ENCODE measurements around the gene ACTL6B. TPM values are rescaled to one million over a fixed set of nuclear protein-coding genes. Genes with fewer than 3 reads are reported as not detected.

Gene ACTL6B
- total and polyA plus RNA-seq, 9 of the 15 experiments (the other 6 are each of a cell fraction or from before 2014, with no cell fraction given) = not detected

- TF ChIP-seq NCOA4 (IDR thresholded peaks at IDR 0.05; ENCODE audit: partially characterized antibody) (no peak), REST (IDR thresholded peaks at IDR 0.05; ENCODE audit: borderline replicate concordance) (no peak), REST (CRISPR knock-in tag; IDR thresholded peaks at IDR 0.05; ENCODE audit: low read depth) (no peak), ZNF75A (CRISPR knock-in tag; IDR thresholded peaks at IDR 0.05) (no peak), MYNN (IDR thresholded peaks at IDR 0.05) (no peak), MYNN (CRISPR knock-in tag; IDR thresholded peaks at IDR 0.05) (no peak), ZNF740 (CRISPR knock-in tag; IDR thresholded peaks at IDR 0.05) (no peak), ZNF740 (tag; IDR thresholded peaks at IDR 0.05) (no peak), HNRNPLL (IDR thresholded peaks at IDR 0.05; ENCODE audit: low read depth, low read length, poor library complexity, severe bottlenecking) (no peak), ATF4 (CRISPR knock-in tag; IDR thresholded peaks at IDR 0.05) (no peak), PRMT5 (CRISPR knock-in tag; IDR thresholded peaks at IDR 0.05) (0 out of 2 replicates have a peak, but pooled peaks have one; percentile 13), TEAD1 (CRISPR knock-in tag; IDR thresholded peaks at IDR 0.05) (no peak), SMARCE1 (IDR thresholded peaks at IDR 0.05) (no peak), ZFPM2 (CRISPR knock-in tag; IDR thresholded peaks at IDR 0.05) (0 out of 2 replicates have a peak, but pooled peaks have one; percentile 49), TSHZ1 (CRISPR knock-in tag; IDR thresholded peaks at IDR 0.05) (no peak)
Measured at GRCh38 chr7:100673942-100674410, 17.7 kb upstream of the ACTL6B start (continued).

All from K562 (cell line).